GM21619 (cell line): ENCODE data around the gene PLB1.

Source experiments
- ATAC-seq: cut with Tn5 transposase; IDR thresholded peaks from one replicate; pipeline ENCODE4 v1.9.1; 2021; ENCODE audit not compliant: unreplicated experiment

PLB1 gene

DNA sequence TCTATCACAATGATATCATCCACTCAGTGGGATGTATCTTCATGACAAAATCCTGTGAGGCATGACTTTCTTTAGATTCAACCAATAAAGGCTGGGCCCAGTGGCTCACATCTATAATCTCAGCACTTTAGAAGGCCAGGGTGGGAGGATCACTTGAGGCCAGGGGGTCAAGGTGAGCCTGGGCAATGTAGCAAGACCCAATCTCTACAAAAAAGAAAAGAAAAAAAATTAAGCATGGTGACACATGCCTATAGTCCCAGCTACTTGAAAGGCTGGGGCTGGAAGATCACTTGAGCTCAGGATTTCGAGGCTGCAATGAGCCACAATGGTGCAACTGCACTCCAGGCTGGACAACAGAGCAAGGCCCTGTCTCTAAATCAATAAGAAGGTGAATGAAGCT, 68.0 kb downstream of the PLB1 start:
- no peak for ATAC-seq

DNA sequence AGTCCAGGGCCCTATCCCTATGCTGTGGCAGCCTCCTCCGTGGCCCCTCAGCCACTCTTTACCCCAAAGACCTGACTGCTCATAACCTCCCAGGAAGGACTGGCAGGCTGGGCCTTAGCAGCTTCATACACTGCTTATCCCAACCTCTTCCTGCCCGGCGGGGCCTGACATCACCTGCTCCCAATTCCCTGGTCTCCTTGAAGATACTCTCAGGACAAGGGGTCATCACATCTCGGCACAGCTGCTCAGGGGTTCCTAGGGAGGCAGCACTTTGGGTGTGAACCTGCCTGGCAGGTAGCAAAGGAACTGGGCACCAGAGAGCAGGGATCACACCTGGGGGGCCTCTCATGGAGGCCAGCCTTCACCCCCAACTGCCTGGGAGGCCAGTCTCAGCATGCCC, 68.5 kb downstream of the PLB1 start:
- ATAC-seq = no peak

DNA sequence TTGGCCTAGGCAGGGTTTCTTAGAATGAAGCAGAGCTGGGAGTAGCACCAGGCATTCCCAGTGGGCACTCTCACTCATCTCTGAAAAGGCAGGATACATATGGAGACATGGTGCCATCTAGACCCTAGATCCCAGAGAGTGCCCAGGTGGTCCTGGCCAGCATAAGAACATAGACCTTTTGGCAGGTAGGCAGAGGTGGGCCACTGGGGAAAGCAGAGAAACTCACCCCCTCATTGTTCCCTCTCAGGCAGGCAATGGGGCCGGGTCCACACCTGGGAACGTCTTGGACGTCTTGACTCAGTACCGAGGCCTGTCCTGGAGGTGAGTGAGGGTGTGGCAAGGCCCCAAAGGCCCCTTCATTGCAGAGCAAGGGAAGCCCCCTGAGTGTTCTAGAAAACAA, 69.2 kb downstream of the PLB1 start:
- ATAC-seq = no peak

DNA sequence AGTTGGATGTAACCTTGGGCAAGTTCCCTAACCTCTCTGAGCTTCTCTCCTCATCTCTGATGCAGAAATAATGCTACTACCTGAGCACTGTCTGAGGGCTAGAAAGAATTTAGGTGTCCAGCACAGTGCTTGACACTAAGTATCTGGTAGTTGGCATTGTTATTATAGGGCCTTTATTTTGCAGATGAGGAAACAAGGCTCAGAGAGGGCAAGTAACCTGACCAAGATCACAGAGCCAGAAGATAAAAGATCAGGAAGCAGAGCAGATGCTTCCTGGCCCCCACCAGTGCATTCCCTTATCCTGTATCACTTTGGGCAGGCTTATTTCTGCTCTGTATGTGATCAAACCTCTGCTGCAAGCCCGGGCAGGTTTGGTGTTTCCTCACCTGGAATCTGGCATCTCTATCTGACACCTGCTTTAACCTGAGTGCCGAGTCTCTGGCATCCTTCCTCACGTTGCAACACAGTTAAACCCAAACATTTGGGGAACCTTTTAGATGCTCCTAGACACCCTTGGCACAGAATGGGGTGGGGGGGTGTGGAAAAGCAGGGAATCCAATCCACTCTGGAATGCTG, 69.9 kb downstream of the PLB1 start:
- no peak for ATAC-seq

DNA sequence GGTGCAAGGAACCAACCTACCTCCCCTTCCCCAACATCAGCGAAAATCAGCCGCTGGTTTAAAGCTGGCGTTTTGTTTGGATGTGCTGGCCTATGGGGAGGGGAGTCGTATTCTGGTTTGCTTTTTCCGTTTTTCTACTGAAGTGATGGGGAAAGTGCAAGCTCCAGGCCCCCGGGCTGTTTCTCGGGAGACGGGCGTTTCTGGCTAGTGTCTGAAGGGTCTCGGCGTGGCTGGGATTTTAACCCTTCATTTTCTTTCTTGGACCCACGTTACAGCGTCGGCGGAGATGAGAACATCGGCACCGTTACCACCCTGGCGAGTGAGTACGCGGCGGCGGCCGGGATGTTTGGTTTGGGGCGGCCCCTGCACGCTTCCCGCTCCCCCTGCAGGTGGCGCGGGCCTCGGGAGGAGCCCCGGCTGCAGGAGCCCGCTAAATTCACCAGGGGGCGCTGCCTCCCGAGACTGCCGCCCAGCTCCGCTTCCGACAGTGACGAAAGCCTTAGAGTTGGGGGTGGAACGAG, 70.7 kb downstream of the PLB1 start:
- peak; percentile 96 for ATAC-seq

DNA sequence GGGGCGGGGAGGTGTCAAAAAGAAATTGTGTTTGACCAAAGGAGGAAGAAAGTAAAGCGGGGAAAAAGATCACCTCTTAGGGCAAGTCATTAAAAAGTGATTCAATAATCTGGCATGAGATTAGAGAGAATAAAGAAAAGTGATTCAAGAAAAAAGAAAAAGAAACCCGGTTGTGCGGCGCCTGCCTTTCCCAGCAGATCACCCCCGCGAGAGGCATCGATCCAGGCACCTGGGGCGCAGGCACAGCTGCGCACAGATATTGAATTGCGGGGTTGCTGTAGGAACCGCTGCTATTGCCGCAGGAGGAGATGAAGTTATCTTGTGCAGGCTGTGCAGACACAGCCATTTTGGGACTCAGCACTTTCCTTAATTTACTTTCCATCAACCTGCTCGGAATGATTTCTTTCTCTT, 71.2 kb downstream of the PLB1 start:
- no peak for ATAC-seq

DNA sequence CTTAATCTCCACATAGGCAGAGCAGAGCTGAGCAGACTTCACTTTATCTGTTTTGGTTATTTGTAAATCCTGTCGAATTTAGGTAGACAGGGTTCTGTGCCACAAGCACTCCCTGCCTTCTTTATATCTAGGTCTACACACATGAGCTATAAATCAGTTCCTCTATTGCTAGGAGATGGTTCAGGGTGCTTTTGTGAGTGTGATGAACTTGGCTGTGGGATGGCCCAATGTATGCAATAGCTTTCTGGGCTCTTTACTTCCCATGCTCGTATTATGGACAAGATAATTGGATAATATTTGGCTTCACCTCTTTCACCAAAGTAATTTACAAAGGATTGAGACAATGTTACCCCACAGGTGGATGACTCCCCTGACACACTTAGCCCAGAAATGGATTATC, 72.2 kb downstream of the PLB1 start:
- no peak for ATAC-seq

DNA sequence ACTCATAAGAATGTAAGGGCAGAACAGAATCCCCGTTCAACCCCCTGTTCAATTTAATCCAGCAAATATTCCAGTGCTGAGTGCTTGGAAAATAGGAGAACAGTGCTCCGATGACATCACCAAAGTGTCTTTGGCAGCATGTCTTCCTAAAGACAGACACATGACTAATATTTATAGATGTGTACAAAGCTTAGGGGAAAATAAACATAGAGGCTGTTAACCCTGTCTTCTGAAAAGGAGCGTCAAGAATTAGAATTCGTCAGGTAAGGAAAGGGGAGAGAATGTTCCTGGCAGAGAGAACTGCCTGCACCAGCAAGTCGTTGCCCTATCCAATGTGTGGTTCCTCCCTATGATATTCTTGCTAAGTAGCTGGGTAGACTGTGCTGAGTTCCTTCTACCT, 72.7 kb downstream of the PLB1 start:
- no peak for ATAC-seq

DNA sequence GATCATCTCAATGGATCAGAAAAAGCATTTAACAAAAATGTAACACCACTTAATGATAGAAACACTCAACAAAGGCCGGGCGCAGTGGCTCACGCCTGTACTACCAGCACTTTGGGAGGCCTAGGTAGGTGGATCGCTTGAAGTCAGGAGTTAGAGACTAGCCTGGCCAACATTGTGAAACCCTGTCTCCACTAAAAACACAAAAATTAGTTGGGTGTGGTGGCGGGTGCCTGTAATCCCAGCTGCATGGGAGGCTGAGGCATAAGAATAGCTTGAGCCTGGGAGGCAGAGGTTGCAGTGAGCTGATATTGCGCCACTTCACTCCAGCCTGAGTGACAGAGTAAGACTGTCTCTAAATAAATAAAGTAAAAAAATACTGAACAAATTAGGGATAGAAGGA, 74.6 kb downstream of the PLB1 start:
- no peak for ATAC-seq

DNA sequence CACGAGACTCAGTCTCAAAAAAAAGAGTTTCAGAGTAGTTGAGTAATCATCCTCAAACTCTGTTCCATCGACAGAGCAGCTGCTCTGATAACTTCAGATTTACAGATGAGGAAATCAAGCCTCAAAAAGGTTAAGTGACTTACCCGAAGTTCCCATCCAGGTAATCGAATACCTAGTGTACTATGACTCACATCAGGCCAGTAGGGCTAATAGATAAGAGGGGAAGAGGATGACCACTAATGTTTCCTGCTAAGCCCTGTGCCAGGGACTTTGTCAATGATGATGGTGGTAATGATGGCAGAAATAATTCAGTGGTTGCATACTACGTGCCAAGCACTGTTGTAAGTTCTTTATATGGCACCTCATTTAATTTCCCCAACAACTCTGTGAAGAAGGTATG, 80.9 kb downstream of the PLB1 start:
- no peak for ATAC-seq

DNA sequence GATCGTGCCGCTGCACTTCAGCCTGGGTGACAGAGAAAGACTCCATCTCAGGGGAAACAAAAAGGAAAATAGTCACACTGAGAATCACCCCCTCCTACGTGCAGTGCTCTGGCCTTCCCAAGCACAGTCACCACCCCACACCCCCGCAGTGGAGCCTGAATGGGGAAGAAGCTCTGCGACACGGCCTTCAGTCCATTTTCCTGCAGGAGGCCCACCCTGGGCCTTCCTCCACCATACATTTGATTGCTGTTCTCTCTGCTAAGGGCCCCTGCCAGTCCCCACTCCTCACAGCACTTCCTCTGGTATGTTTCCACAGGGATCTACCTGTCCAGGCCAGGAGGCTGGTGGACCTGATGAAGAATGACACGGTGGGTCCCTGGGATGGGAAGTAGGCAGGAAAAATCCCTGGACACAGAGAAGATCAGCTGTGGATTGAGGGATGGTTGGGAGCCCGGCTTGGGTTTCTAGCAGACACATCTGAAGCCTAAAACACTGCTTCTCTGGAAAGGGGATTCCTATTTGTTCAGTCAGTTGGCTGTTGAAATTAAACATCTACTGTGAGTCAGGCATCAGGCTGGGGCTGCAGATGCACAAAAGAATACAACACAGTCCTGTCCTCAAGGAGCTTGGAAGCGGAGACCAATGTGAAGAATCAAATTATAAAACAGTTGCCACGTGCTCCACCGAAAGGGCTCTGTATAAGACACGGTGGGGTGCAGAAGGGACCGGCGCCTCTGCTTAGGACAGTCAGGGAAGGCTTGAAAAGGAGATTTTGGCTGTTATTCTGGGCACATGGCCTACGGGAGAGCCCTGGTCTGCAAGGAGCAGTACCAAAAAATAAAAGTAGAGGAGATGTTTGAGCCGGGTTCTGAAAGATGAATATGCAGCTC, 82.2 kb downstream of the PLB1 start:
- ATAC-seq = no peak

DNA sequence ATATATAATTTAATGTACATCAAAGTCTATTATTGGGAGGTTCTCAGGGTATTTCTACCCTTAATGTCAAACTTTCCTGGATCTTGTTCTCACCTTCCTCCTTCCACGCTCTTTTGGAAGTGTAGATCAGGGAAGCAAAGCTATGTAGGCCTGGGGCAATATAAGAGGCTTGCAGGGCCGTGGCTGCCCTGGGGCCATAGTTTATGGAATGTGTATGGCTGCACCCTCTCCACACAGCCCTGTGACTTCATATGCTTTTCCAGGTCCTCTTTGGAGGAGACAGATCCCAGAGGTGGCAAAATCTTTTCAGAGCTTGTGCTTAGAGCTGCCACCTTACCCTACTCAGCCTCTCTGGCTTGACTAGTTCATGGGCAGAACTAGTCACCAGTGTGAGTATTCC, 82.9 kb downstream of the PLB1 start:
- ATAC-seq = no peak

DNA sequence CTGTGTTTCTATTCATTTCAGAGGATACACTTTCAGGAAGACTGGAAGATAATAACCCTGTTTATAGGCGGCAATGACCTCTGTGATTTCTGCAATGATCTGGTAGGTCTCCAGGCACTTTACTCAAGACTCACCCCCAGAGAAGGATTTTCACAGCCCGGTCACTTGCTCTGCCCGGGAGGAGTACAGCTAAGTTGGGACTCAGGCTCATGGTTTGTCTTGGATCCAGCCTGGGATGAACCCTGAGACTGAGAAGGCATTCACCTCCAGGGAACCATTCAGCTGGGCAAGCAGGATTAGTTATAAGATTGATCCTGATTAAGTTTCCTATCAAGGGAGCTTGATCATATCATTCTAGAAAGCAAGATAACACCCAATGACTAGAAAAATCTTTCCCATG, 83.7 kb downstream of the PLB1 start:
- ATAC-seq = no peak

DNA sequence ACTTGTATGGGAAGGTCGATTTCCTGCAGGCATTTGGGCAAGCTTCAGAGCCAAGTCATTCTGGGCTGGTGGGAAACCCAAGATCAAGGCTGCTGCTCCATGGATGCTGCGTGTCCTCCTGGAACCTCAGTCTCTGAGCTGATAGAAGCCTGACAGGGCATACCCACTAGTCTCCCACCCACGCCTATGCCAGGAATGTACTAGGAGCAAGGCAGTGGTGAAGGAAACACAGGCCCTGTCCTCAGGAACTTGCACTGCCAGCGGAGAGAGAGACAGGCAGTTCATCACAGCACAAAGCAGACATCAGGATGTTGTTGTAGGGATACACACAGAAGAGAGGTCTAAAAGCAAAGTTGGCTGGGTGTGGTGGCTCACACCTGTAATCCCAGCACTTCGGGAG, 84.2 kb downstream of the PLB1 start:
- no peak for ATAC-seq

DNA sequence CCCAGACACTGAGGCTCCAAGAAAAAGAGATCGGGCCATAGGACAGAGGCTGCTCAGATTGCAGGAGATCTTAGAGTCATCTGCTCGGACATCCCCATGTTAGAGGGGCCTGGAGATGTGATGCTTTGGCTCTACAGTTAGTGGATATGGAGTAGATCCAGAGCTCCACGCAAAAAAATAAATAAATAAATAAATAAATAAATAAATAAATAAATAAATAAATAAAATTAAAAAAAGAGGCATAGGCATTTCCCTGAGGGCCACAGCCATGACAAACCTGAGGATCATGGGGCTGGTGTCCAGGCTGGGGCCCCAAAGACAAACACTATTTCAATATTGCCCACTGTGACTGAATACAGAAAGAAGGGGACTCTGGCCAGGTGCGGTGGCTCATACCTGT, 85.5 kb downstream of the PLB1 start:
- ATAC-seq = no peak

DNA sequence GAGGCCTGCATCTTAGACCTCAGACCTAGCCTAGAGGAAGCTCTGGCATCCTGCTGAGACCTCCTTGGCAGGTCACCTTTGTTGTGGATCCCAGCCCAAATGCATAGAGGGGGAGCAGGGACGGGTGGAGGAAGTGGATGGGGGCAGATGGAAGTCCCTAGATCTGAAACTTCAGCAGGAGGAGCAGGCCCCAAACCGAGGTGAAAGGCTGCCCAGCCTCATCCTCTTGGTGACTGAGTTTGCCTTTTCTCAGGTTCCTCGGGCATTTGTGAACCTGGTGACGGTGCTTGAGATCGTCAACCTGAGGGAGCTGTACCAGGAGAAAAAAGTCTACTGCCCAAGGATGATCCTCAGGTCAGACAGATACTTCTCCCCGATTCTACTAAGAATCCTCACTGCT, 86.3 kb downstream of the PLB1 start:
- ATAC-seq = no peak

DNA sequence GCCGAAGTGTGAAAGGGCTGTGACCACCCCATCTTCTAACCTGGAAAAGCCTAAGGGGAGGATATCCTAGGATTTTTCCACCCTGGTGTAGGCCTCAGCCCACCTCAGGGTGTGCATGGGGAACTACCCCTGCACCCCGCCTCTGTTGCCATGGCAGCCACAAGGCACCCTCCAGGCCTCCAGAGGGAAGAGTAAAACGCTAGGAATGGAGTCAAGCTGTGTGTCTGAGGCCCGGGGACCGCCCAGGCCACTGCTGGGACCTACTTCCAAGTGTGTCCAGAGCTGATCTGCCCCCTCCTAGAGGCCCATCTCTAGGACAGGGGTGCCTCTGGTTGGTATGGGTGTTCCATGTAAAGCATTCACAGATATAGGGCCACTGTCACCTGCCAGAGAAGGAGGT, 86.7 kb downstream of the PLB1 start:
- no peak for ATAC-seq

DNA sequence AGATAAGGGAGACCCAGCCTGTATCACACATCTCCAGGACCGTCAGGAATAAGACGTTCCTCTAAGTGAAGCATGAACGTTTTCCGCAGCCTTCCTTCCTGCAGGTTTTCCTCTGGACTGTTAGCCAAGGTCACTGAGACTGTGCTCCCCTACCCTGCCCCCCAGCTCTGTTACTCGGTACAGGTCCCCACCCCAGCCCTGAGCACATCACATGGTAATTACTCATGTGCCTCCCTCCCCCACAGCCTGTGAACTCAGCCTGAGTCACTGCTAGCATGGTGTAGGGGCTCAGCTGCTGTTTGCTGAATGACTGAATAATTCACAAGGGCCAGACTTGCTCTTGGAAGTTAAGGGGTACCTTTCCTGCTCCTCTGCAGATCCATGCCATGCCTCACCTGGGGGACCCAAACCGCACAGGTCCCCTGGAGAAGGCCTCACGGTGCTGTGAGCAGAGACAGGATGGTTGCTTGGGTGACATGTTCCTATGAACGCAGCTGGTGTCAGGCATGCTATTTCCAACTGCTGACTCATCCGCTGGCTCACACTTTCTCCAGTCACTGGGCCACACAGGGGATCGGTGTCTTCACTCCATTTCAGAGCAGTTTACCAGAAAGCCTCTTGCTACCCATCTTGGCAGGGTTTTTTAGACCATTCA, 88.2 kb downstream of the PLB1 start:
- ATAC-seq = peak; percentile 70

DNA sequence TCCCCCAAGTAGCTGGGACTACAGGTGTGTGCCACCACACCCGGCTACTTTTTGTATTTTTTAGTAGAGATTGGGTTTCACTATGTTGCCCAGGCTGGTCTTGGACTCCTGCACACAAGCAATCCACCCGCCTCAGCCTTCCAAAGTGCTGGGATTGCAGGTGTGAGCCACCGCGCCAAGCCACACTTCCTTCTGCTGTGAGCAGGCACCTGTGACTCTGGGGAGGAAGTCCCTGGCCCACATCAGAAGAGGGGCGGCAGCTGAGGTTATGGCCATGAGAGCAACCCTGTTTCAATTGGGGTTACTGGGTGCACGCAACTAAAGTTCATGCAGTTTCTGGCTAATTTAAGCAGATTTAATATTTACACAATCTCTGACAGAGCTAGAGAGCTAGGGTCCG, 91.0 kb downstream of the PLB1 start:
- no peak for ATAC-seq

DNA sequence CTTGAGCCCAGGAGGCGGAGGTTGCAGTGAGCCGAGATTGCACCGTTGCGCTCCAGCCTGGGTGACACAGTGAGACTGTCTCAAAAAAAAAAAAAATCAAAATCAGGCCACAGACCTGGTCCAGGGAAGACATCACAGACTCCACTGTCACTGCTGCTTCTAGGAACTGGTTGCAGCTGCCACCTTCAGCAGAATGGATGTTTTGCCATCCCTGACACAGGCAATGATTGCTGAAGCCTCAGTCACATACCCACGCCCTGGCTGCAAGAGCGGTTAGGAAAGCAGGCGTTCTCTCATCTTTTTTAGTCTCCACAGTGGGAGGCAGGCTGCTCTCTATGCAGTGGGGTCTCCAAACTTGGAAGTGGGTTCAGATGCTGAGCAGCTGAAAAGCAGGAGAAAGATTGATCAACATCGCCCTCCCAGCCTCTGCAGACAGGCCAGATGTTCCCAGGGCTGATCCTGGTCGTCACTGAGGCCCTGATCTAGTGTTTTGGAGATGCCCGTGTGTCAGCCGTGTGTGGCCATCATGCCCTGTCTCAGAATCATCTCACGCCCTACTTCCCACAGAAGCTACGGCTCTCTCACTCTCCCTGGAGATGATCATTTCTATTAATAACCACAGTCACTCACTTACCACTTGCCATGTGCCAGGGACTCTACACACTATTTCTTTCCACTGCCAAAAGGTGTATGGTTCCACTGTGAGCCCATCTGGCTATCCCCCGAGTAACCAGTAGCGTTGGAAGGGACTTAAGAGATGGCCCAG, 91.8 kb downstream of the PLB1 start:
- no peak for ATAC-seq

DNA sequence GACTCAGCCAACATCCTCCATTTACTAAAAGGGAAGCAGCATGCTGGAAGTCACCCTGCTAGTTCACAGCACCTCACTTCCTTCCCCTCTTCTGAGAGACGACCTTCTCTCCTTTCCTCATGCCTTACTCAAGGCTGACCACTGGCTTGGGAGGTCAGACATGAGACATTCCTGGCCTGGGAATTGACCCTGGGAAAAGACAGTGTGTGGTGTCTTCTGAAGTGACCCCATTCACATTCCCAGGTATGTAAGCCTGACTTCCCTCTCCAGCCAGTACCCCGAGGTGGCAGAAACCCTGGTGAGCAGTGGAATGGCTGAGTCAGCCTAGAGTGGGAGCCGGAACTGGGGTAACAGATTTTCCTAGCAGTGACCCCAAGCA, 92.4 kb downstream of the PLB1 start:
- no peak for ATAC-seq
